HG03571 (cell line): ENCODE measurements around the gene FSD1L.
"Not testable (repeated sequence)": the region's sequence is repeated elsewhere in the genome, so short reads cannot be mapped to it uniquely, and the experiment has no call there.

ENCODE experiments used
- ATAC-seq: cut with Tn5 transposase; IDR thresholded peaks from one replicate; pipeline ENCODE4 v1.9.1; 2021; ENCODE audit not compliant: unreplicated experiment

FSD1L gene

GRCh38 chr9:105541838-105542237 lies 94.0 kb downstream of the FSD1L start:
- peak; percentile 96 for ATAC-seq

GRCh38 chr9:105554042-105554441 lies 106.2 kb downstream of the FSD1L start:
- no peak for ATAC-seq

- peak; percentile 97 for ATAC-seq
Measured at GRCh38 chr9:105557804-105558610, 110.2 kb downstream of the FSD1L start, which contains the start of gene FKTN. TSS of gene FKTN (plus strand) at chr9:105558131. CDS start at chr9:105575033, 16,902 bp downstream.

GRCh38 chr9:105572455-105572854 lies 124.6 kb downstream of the FSD1L start:
- ATAC-seq = no peak

GRCh38 chr9:105579952-105580351 lies 132.1 kb downstream of the FSD1L start:
- not testable (repeated sequence) for ATAC-seq

GRCh38 chr9:105581550-105581949 lies 133.7 kb downstream of the FSD1L start:
- ATAC-seq = not testable (repeated sequence)

GRCh38 chr9:105593145-105593544 lies 145.3 kb downstream of the FSD1L start:
- ATAC-seq = no peak
